HL-60 (cell line): ENCODE results near the gene HMOX1.

Source experiments
- CTCF ChIP-seq: IDR thresholded peaks from one replicate; pipeline ENCODE4 v1.5.1; 2011; ENCODE audit warnings: low read length, control low read depth, inconsistent platforms; ENCODE audit not compliant: insufficient read depth
- GABPA ChIP-seq: IDR thresholded peaks from 2 replicates; pipeline ENCODE4 v1.6.1; 2012; ENCODE audit warnings: low read depth
- POLR2AphosphoS5 ChIP-seq: IDR thresholded peaks from 2 replicates; pipeline ENCODE4 v1.6.1; 2012; ENCODE audit warnings: low read depth
- REST ChIP-seq: IDR thresholded peaks from 2 replicates; pipeline ENCODE4 v1.6.1; 2012; ENCODE audit warnings: low read depth; ENCODE audit not compliant: insufficient replicate concordance

- TF ChIP-seq CTCF (no peak), POLR2AphosphoS5 (peak; percentile 77; the same call in 1 of the 2 replicates), REST (peak; percentile 60), GABPA (peak; percentile 60)
Observed at GRCh38 chr22:35399678-35400500, 19.0 kb downstream of the HMOX1 start, which contains the start of gene MCM5.
